Ovary (tissue), 9 donors: ENCODE results near the gene TEX26. TPM values are rescaled to one million over a fixed set of nuclear protein-coding genes. Genes with fewer than 3 reads are reported as not detected.

ENCODE experiments used
- DNase-seq, 5 donors: peaks; one replicate each; pipeline ENCODE4 v3.0.0-alpha.2; 2019 to 2020
- H3K27ac ChIP-seq, 2 donors: fragments of 200-600 bp; one replicate each; pipeline versions ENCODE4 v1.5.1 to v1.8.0; 2019 to 2022
- H3K27me3 ChIP-seq: fragments of 200-600 bp; one replicate; pipeline ENCODE4 v1.8.0; 2022
- H3K36me3 ChIP-seq: fragments of 200-600 bp; sonication (generic); one replicate; pipeline ENCODE4 v1.5.1; 2019
- H3K4me1 ChIP-seq: one replicate; pipeline ENCODE4 v1.8.1; 2013; ENCODE audit warnings: mild to moderate bottlenecking, moderate library complexity; ENCODE audit not compliant: insufficient read depth
- H3K4me3 ChIP-seq: fragments of 200-600 bp; sonication (generic); one replicate; pipeline ENCODE4 v1.5.1; 2017
- H3K9me3 ChIP-seq, 2 donors: fragments of 200-600 bp in 1 of 2; sonication (generic) in 1 of 2; one replicate each; pipeline versions ENCODE4 v1.5.1 to v1.8.1; 2013 to 2019; ENCODE audit warnings: mild to moderate bottlenecking in 1 of 2, moderate library complexity in 1 of 2
- CTCF ChIP-seq, 3 donors: fragments of 450-650 bp in 2 of 3; fragments of 200-600 bp in 1 of 3; IDR thresholded peaks; one replicate each; pipeline versions ENCODE4 v1.5.1 to v1.8.0; 2016 to 2022; ENCODE audit warnings: antibody characterized with exemption in 3 of 3, mild to moderate bottlenecking in 1 of 3
- EP300 ChIP-seq: sonication (generic); formaldehyde crosslinking; IDR thresholded peaks from one replicate; pipeline ENCODE4 v1.6.1; 2017; ENCODE audit warnings: antibody characterized with exemption
- POLR2A ChIP-seq: fragments of 450-650 bp; IDR thresholded peaks from one replicate; pipeline ENCODE4 v1.6.1; 2017; ENCODE audit warnings: antibody characterized with exemption, mild to moderate bottlenecking, moderate library complexity
- WGBS, 3 donors: extraction: QIAGEN DNeasy Blood & Tissue Kit in 1 of 3; methylation state at CpG; one replicate each; pipeline versions ENCODE4 v1.1.5 to v1.1.7; 2013 to 2017; 5-methylcytosine and 5-hydroxymethylcytosine counted together
- intact Hi-C, 4 donors: fragments of 100-400 bp; cut with DNase I; formaldehyde crosslinking; loops; one replicate each; pipeline versions ENCODE4 v1.11.0 to v1.15.1; 2022 to 2023
- polyA plus RNA-seq, 2 donors: library from polyadenylated mRNA; stranded (reverse); fragments of 200-250 nt in 1 of 2; fragments of 350-450 nt in 1 of 2; fragmentation: Illumina TruSeq in 1 of 2; extraction: RNeasy Lipid Tissue Mini Kit (QIAGEN cat#74804) in 1 of 2; gene quantifications; one replicate each; pipeline ENCODE4 v1.2.3, GENCODE V29; 2013 to 2014
- total RNA-seq, 7 donors: library from RNA; depleted of rRNA in 2 of 7; stranded (reverse); fragments of >200 nt in 2 of 7; fragmentation: NEBNext Ultra II Directional in 3 of 7; extraction: Animal tissue kit (Norgen Biotek cat#: 25700) in 3 of 7; gene quantifications; one replicate each; pipeline versions ENCODE4 v1.1.0 to v1.2.4, GENCODE V29; 2016 to 2023
- donor health status: DM: no; HTN: no; CAD: no; lungs with moderate emphysema.
- donor health status: DM: no; HTN: no; CAD: no.
- donor health status: Bipolar disorder and iron deficiency.
- donor health status: DM: yes; HTN: yes; CAD: no.
- donor health status: DM: no; HTN: no; CAD: no.
- donor health status: DM: yes; HTN: yes; CAD: no.

The TEX26 gene
- total and polyA plus RNA-seq, 9 donors, result 0.45 TPM; not detected in 8

GRCh38 chr13:30892966-30893365 is 39.5 kb upstream of the TEX26 start:
- TF ChIP-seq EP300, result no peak
- TF ChIP-seq POLR2A, result no peak
- no peak for TF ChIP-seq CTCF (IDR thresholded peaks at IDR 0.05)
- H3K27me3 ChIP-seq, result no peaks in the 10 kb centered on the region
- intact Hi-C loops, result no loop called here
- H3K27ac ChIP-seq, result no peak overlapping the region
- H3K9me3 ChIP-seq, result no peaks in the 10 kb centered on the region
- H3K4me1 ChIP-seq, result no peaks in the 10 kb centered on the region
- WGBS, 3 donors, result 27 to 28% (median 28%) methylated on average over 6 of the region's 6 CpGs
- H3K4me3 ChIP-seq, result no peak overlapping the region
- no peaks in the 10 kb centered on the region for H3K36me3 ChIP-seq
- peak in 2 of 5 donors; percentile 47 to 53 for DNase-seq

GRCh38 chr13:30895773-30896172 is 36.7 kb upstream of the TEX26 start:
- WGBS, 3 donors, result 15 to 35% (median 18%) methylated on average over 4 of the region's 4 CpGs
- Histone ChIP-seq H3K36me3 (no peaks in the 10 kb centered on the region), H3K9me3 (no peaks in the 10 kb centered on the region), H3K27me3 (no peaks in the 10 kb centered on the region), H3K4me3 (no peak overlapping the region), H3K4me1 (no peaks in the 10 kb centered on the region), H3K27ac (no peak overlapping the region)
- TF ChIP-seq POLR2A (no peak), EP300 (peak; percentile 58)
- peak; percentile 45 to 70 (median 56) for DNase-seq
- intact Hi-C loops, result no loop called here

- TF ChIP-seq CTCF (IDR thresholded peaks at IDR 0.05) (no peak), POLR2A (no peak), EP300 (no peak)
- DNase-seq, result no peak
- H3K4me3 ChIP-seq, result no peak overlapping the region
- H3K27me3 ChIP-seq, result no peaks in the 10 kb centered on the region
- no peaks in the 10 kb centered on the region for H3K4me1 ChIP-seq
- no peak overlapping the region for H3K27ac ChIP-seq
- no peaks in the 10 kb centered on the region for H3K9me3 ChIP-seq
- no peaks in the 10 kb centered on the region for H3K36me3 ChIP-seq
- intact Hi-C loops, result no loop called here
These were observed 34.4 kb upstream of the TEX26 start for GRCh38 chr13:30898070-30898469.

GRCh38 chr13:30898678-30899241 is 33.7 kb upstream of the TEX26 start:
- intact Hi-C loops, result no loop called here
- Histone ChIP-seq H3K4me3 (no peak overlapping the region), H3K27ac (no peak overlapping the region), H3K27me3 (no peaks in the 10 kb centered on the region), H3K36me3 (no peaks in the 10 kb centered on the region), H3K9me3 (no peaks in the 10 kb centered on the region), H3K4me1 (no peaks in the 10 kb centered on the region)
- DNase-seq, result no peak
- TF ChIP-seq CTCF (IDR thresholded peaks at IDR 0.05) (no peak), POLR2A (no peak), EP300 (no peak)
- 74 to 80% (median 75%) methylated on average over 7 of the region's 7 CpGs for WGBS, 3 donors

- Histone ChIP-seq H3K4me1 (no peaks in the 10 kb centered on the region), H3K36me3 (no peaks in the 10 kb centered on the region), H3K9me3 (no peaks in the 10 kb centered on the region), H3K4me3 (no peak overlapping the region), H3K27me3 (no peaks in the 10 kb centered on the region), H3K27ac (no peak overlapping the region)
- DNase-seq, result no peak
- intact Hi-C loops, result no loop called here
- no peak for TF ChIP-seq POLR2A
- no peak for TF ChIP-seq CTCF (IDR thresholded peaks at IDR 0.05)
- TF ChIP-seq EP300, result no peak
- WGBS, 3 donors, result 86 to 94% (median 88%) methylated on average over 4 of the region's 4 CpGs
These were observed 32.0 kb upstream of the TEX26 start for GRCh38 chr13:30900436-30900835.
